GM12891 (cell line): ENCODE measurements around the gene PDYN.

ENCODE experiments used
- POLR2A ChIP-seq: IDR thresholded peaks from 2 replicates; pipeline ENCODE4 v1.6.1; 2011; ENCODE audit warnings: low read depth, low read length, control low read depth
- POLR2AphosphoS5 ChIP-seq: IDR thresholded peaks from 2 replicates; pipeline ENCODE4 v1.6.1; 2011; ENCODE audit warnings: low read depth, low read length, control low read depth
- POU2F2 ChIP-seq: IDR thresholded peaks from 2 replicates; pipeline ENCODE4 v1.6.1; 2011; ENCODE audit warnings: low read depth, mild to moderate bottlenecking, control low read depth, low read length, moderate library complexity
- SPI1 ChIP-seq: IDR thresholded peaks from 2 replicates; pipeline ENCODE4 v1.6.1; 2011; ENCODE audit warnings: low read depth, low read length, control low read depth
- TAF1 ChIP-seq: IDR thresholded peaks from 2 replicates; pipeline ENCODE4 v1.6.1; 2011; ENCODE audit warnings: low read depth, low read length, control low read depth

DNA sequence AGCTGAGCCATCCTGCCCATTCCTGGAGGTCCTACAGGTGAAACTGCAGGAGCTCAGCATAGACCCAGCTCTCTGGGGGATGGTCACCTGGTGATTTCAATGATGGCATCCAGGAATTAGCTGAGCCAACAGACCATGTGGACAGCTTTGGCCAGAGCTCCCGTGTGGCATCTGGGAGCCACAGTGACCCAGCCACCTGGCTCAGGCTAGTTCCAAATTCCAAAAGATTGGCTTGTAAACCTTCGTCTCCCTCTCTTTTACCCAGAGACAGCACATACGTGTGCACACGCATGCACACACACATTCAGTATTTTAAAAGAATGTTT lies 54.6 kb downstream of the PDYN start:
- TF ChIP-seq POLR2AphosphoS5 (no peak), POLR2A (no peak), TAF1 (no peak), POU2F2 (no peak), SPI1 (no peak)
